RWPE1 (cell line): Measurements from ENCODE around the gene ENOX1.

Experiments
- CTCF ChIA-PET: fragments of 350-600 bp; sonication (Branson Sonifier 250); formaldehyde crosslinking; extraction: SDS; loops from one replicate; lab custom pipeline; 2021; lab: Yijun Ruan, JAX
- POLR2A ChIA-PET: fragments of 400-600 bp; formaldehyde crosslinking; extraction: SDS; loops from one replicate; lab custom pipeline; 2020; ENCODE audit warnings: antibody characterized with exemption; ENCODE audit not compliant: low non-redundant PET; lab: Yijun Ruan, JAX
- DNase-seq: peaks from one replicate; pipeline ENCODE4 v3.0.0; 2012; ENCODE audit warnings: low spot score
- H3K27ac ChIP-seq: fragments of 450-650 bp; 2 replicates; pipeline ENCODE4 v1.5.1; 2017
- TF ChIP-seq, protein P1 (sequence below): fragments of 450-650 bp; conservative IDR thresholded peaks from 2 replicates; pipeline ENCODE4 v1.5.1; 2017; ENCODE audit warnings: low read depth, mild to moderate bottlenecking

ENOX1 gene

DNA sequence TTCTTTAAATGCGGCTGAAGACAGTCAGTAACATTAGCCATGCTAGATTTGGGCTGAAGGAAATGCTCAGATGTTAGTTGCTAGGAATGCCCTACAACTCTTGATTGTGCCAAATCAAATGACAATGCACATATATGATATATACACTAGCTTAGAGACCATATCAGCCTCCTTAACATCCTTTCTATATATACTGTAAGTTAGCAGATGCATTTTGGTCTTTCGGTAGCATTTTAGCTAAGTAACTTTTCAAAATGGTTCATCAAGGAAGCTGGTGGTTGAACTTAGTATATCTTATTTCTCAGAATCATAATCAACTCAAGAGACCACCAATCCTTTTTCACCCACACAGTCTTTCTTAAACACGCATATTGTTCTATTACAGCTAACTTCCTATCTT is 14.1 kb upstream of the ENOX1 start:
- TF ChIP-seq, protein P1, sequence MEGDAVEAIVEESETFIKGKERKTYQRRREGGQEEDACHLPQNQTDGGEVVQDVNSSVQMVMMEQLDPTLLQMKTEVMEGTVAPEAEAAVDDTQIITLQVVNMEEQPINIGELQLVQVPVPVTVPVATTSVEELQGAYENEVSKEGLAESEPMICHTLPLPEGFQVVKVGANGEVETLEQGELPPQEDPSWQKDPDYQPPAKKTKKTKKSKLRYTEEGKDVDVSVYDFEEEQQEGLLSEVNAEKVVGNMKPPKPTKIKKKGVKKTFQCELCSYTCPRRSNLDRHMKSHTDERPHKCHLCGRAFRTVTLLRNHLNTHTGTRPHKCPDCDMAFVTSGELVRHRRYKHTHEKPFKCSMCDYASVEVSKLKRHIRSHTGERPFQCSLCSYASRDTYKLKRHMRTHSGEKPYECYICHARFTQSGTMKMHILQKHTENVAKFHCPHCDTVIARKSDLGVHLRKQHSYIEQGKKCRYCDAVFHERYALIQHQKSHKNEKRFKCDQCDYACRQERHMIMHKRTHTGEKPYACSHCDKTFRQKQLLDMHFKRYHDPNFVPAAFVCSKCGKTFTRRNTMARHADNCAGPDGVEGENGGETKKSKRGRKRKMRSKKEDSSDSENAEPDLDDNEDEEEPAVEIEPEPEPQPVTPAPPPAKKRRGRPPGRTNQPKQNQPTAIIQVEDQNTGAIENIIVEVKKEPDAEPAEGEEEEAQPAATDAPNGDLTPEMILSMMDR, result no peak
- no peak overlapping the region for H3K27ac ChIP-seq
- ChIA-PET CTCF (no interaction called here), POLR2A (interaction anchor here (0.6 kb wide), 1 partner anchor 680 kb away, joined by 3 read pairs; no protein-coding TSS in a partner anchor)
- DNase-seq, result no peak

DNA sequence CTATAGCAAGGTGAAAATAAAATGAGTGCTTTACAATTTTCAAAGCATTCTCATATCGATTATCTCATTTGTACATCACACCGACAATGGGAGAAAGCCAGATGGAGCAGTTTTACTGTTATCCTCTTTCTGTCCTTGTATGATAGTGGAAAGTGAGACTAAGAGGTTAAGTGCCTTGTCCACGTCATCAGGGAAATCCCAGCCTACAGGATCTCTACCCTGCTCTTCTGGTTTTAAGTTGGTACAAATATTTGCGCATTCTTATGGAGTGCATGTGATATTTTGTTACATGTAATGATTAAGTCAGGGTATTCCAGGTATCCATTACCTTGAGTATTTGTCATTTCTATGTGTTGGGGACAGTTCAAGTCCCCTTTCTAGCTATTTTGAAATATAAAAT is 12.4 kb upstream of the ENOX1 start:
- TF ChIP-seq, protein P1, result no peak
- DNase-seq, result no peak
- POLR2A ChIA-PET, result no interaction called here
- no peak overlapping the region for H3K27ac ChIP-seq
- CTCF ChIA-PET, result no interaction called here

DNA sequence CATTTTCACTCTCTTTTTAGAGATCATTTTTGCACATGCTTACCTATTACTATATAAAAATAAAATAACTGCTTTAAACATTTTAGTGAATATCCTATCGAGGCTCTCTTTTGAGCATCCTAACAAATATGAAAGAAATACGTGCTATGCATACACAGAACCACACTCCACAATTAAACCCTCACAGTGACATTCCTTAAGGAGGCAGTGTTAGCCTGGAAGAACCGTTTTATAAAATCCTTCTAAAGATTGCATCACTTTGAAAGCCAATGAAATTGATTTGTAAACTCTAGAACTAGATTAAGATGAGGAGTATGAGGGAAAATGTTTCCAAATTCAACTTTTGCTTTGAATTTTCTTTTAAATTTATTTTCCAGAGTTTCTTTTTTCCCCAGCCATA is 11.1 kb upstream of the ENOX1 start:
- POLR2A ChIA-PET, result no interaction called here
- H3K27ac ChIP-seq, result no peak overlapping the region
- CTCF ChIA-PET, result no interaction called here
- TF ChIP-seq, protein P1, result no peak
- no peak for DNase-seq

GRCh38 chr13:43797159-43797558 is 10.4 kb upstream of the ENOX1 start:
- H3K27ac ChIP-seq, result no peak overlapping the region
- TF ChIP-seq, protein P1, result no peak
- CTCF ChIA-PET, result no interaction called here
- no peak for DNase-seq
- POLR2A ChIA-PET, result no interaction called here

GRCh38 chr13:43794416-43794815 is 7.6 kb upstream of the ENOX1 start:
- TF ChIP-seq, protein P1, result no peak
- POLR2A ChIA-PET, result no interaction called here
- no peak for DNase-seq
- CTCF ChIA-PET, result interaction anchor here (0.6 kb wide), 1 partner anchor 359 kb away, joined by 3 read pairs; no protein-coding TSS in a partner anchor
- no peak overlapping the region for H3K27ac ChIP-seq

DNA sequence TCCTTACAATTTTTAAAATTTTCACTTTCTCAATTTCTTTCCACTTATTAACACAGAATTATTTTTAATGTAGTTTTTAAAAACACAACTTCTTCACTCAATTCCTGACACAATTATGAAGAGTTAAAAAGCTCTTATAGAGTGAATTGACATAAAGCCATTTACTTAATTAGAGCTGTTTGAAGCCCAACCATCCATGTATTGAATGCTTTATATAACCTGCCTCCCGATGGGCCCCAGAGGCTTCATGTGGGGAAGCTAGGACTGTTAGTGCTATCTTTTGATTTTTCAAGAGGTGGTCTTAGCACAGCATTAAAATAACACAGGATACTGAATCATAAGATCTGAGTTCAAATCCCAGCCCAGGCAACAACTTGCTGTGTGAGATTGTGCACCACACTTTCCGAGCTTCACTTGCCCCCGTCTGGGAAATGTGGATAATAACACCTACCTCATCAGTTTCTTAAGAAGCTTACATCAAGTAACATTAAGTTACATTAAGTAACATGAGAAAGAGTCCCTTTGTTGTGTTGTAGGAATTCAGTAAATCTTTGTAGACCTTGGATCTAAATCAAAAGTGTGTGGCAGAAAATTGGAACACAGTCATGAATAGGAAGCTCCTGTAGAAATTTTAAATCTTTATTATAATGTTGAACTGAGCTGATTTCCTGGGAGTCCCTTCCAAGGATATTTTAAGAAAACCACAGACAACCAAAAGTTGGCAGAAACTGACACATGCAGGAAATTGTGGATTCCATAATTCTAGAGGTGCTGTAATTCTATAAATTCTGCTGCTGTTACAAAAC is 5.5 kb upstream of the ENOX1 start:
- H3K27ac ChIP-seq, result no peak overlapping the region
- DNase-seq, result no peak
- POLR2A ChIA-PET, result no interaction called here
- CTCF ChIA-PET, result interaction anchor here (0.6 to 0.8 kb wide), 2 partner anchors 13 to 342 kb away, joined by 3 to 4 read pairs; no protein-coding TSS in a partner anchor
- TF ChIP-seq, protein P1, result no peak
